ENCODE results near the gene PML. TPM values are rescaled to one million over a fixed set of nuclear protein-coding genes. Genes with fewer than 3 reads are reported as not detected.

Gene PML
- polyA plus RNA-seq, 3 donors from 2014 or later = 8.0 to 47.7 (median 16.2) TPM

GRCh38 chr15:73991726-73992593, 2.6 kb upstream of the PML start, which contains the start of gene STOML1:
TSS of gene STOML1 (minus strand) at chr15:73992295. CDS start at chr15:73992223, 72 bp downstream.
- H3K36me3 Mint-ChIP-seq = peaks cover 0 to 5% (median 0%) of the 10 kb centered on the region in 3 donors
- peaks cover 2 to 4% (median 2%) of the 10 kb centered on the region in 3 donors for H3K27me3 Mint-ChIP-seq (ENCODE audit: low read depth in 3 of 3)
- H3K27ac Mint-ChIP-seq = peak within 1 kb of the TSS in 5 of 6 donors; percentile 34 to 76 (median 50)
- DNase-seq = peak; percentile 91 to 94 (median 93)
- H3K9me3 Mint-ChIP-seq = no peaks in the 10 kb centered on the region
- H3K4me1 Mint-ChIP-seq = peaks cover 42 to 51% of the 10 kb centered on the region in 2 donors
- peak within 1 kb of the TSS; percentile 80 to 97 (median 82) for H3K4me3 Mint-ChIP-seq

- H3K36me3 Mint-ChIP-seq = no peaks in the 10 kb centered on the region
- no peaks in the 10 kb centered on the region for H3K9me3 Mint-ChIP-seq
- peaks cover 2 to 4% (median 2%) of the 10 kb centered on the region in 3 donors for H3K27me3 Mint-ChIP-seq (ENCODE audit: low read depth in 3 of 3)
- H3K4me3 Mint-ChIP-seq = peak overlapping the region; percentile 66 to 81 (median 67)
- DNase-seq = no peak
- peaks cover 48 to 56% of the 10 kb centered on the region in 2 donors for H3K4me1 Mint-ChIP-seq
- peak overlapping the region in 4 of 6 donors; percentile 34 to 62 (median 42) for H3K27ac Mint-ChIP-seq
These were observed 2.0 kb upstream of the PML start for GRCh38 chr15:73992594-73992898.

DNA sequence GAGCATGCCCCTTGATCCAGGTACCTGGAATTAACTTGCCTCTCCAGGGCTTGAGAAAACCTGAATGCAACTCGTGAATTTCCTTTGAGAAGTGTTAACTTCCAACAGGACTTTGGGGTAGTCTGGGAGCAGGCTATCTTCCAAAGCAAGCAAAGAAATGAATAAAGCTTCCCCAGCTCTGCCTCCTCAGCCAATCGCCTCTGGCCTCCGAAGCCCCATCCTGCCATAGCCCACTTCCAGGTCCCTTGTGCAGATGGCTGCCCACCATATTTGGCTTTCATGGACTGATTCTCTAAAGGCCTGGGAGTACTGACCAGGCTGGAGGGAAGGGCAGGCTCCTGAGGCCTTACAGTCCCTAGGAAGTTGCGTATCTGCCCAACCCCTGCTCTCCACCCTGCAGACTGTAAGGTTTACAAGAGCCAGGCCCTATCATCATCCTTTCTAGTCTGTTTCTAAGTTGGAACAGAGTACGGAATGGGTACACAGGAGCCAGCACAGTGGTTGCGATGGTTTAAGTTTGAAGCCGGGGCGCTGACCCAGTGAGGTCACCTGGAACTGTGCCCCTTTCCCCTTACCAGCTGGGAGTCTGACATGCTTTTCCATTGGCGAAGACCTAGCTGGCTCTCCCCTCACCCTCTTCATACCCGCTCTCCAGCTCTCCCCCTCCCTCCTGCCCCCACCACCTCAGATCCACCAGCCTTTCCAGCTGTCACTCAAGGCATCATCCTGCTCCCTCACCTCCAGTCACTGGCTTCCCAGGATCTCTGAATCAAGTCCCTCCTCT, 1.1 kb upstream of the PML start:
- H3K27me3 Mint-ChIP-seq (ENCODE audit: low read depth in 3 of 3) = peaks cover 2 to 4% (median 2%) of the 10 kb centered on the region in 3 donors
- H3K27ac Mint-ChIP-seq = peak overlapping the region; percentile 91 to 96 (median 94)
- H3K36me3 Mint-ChIP-seq = no peaks in the 10 kb centered on the region
- peaks cover 57 to 65% of the 10 kb centered on the region in 2 donors for H3K4me1 Mint-ChIP-seq
- H3K4me3 Mint-ChIP-seq = peak overlapping the region; percentile 90 to 99 (median 97)
- no peak for DNase-seq
- no peaks in the 10 kb centered on the region for H3K9me3 Mint-ChIP-seq

- peaks cover 0 to 7% (median 4%) of the 10 kb centered on the region in 3 donors for H3K36me3 Mint-ChIP-seq
- H3K4me3 Mint-ChIP-seq = peak overlapping the region; percentile 90 to 99 (median 97)
- no peaks in the 10 kb centered on the region for H3K9me3 Mint-ChIP-seq
- H3K27me3 Mint-ChIP-seq (ENCODE audit: low read depth in 3 of 3) = peaks cover 2 to 4% (median 2%) of the 10 kb centered on the region in 3 donors
- peaks cover 66 to 77% of the 10 kb centered on the region in 2 donors for H3K4me1 Mint-ChIP-seq
- DNase-seq = peak; percentile 22 to 28 (median 24)
- peak overlapping the region; percentile 91 to 96 (median 94) for H3K27ac Mint-ChIP-seq
These were observed 551 bp downstream of the PML start for GRCh38 chr15:73994912-73995622.

GRCh38 chr15:73996267-73996666, 1.8 kb downstream of the PML start:
- no peak for DNase-seq
- H3K27ac Mint-ChIP-seq = peak overlapping the region; percentile 91 to 96 (median 94)
- H3K4me3 Mint-ChIP-seq = peak overlapping the region; percentile 90 to 99 (median 97)
- peaks cover 0 to 7% (median 4%) of the 10 kb centered on the region in 3 donors for H3K36me3 Mint-ChIP-seq
- peaks cover 0 to 4% (median 2%) of the 10 kb centered on the region in 3 donors for H3K27me3 Mint-ChIP-seq (ENCODE audit: low read depth in 3 of 3)
- peaks cover 67 to 86% of the 10 kb centered on the region in 2 donors for H3K4me1 Mint-ChIP-seq
- no peaks in the 10 kb centered on the region for H3K9me3 Mint-ChIP-seq

DNA sequence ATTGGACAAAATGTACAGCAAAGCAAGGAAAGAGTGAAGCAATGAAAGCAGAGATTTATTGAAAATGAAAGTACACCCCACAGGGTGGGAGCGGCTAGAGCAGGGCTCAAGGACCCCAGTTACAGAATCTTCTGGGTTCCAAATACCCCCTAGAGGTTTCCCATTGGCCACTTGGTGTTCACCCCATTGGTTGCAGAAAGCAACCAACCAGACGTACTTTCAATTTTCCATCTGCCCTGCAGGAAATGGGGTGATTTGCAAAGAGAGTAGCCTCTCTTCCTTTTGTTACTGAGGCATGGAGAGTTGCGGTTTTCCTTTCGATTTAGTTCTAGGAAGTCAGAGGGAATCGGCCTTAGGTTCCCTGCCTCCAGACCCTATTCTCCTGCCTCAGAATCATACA, 2.4 kb downstream of the PML start:
- Mint-ChIP-seq H3K36me3 (peaks cover 0 to 7% (median 4%) of the 10 kb centered on the region in 3 donors), H3K27me3 (ENCODE audit: low read depth in 3 of 3) (peaks cover 0 to 4% (median 2%) of the 10 kb centered on the region in 3 donors), H3K4me1 (peaks cover 67 to 84% of the 10 kb centered on the region in 2 donors), H3K27ac (peak overlapping the region; percentile 91 to 96 (median 94)), H3K9me3 (no peaks in the 10 kb centered on the region), H3K4me3 (peak overlapping the region; percentile 90 to 99 (median 97))
- peak; percentile 47 to 52 (median 50) for DNase-seq

GRCh38 chr15:73997986-73998385, 3.5 kb downstream of the PML start:
- Mint-ChIP-seq H3K4me1 (peaks cover 59 to 75% of the 10 kb centered on the region in 2 donors), H3K9me3 (no peaks in the 10 kb centered on the region), H3K27ac (peak overlapping the region in 2 of 6 donors; percentile 16 to 93), H3K36me3 (peaks cover 0 to 7% (median 4%) of the 10 kb centered on the region in 3 donors), H3K27me3 (ENCODE audit: low read depth in 3 of 3) (peaks cover 0 to 4% (median 2%) of the 10 kb centered on the region in 3 donors), H3K4me3 (peak overlapping the region in 1 of 5 donors; percentile 13)
- DNase-seq = no peak

- Mint-ChIP-seq H3K36me3 (peaks cover 20 to 25% (median 23%) of the 10 kb centered on the region in 3 donors), H3K27me3 (ENCODE audit: low read depth in 3 of 3) (peaks cover 0 to 2% (median 1%) of the 10 kb centered on the region in 3 donors), H3K4me1 (peaks cover 54 to 70% of the 10 kb centered on the region in 2 donors), H3K27ac (peak overlapping the region in 3 of 6 donors; percentile 24 to 73 (median 60)), H3K4me3 (peak overlapping the region in 1 of 5 donors; percentile 22), H3K9me3 (no peaks in the 10 kb centered on the region)
- no peak for DNase-seq
These were observed 12.5 kb downstream of the PML start for GRCh38 chr15:74006774-74007639.

GRCh38 chr15:74007820-74008371, 13.4 kb downstream of the PML start:
- no peak for DNase-seq
- peaks cover 0 to 2% (median 1%) of the 10 kb centered on the region in 3 donors for H3K27me3 Mint-ChIP-seq (ENCODE audit: low read depth in 3 of 3)
- peak overlapping the region in 5 of 6 donors; percentile 20 to 86 (median 53) for H3K27ac Mint-ChIP-seq
- H3K36me3 Mint-ChIP-seq = peaks cover 20 to 30% (median 23%) of the 10 kb centered on the region in 3 donors
- H3K4me1 Mint-ChIP-seq = peaks cover 58 to 75% of the 10 kb centered on the region in 2 donors
- no peaks in the 10 kb centered on the region for H3K9me3 Mint-ChIP-seq
- peak overlapping the region in 3 of 5 donors; percentile 3 to 27 (median 15) for H3K4me3 Mint-ChIP-seq

DNA sequence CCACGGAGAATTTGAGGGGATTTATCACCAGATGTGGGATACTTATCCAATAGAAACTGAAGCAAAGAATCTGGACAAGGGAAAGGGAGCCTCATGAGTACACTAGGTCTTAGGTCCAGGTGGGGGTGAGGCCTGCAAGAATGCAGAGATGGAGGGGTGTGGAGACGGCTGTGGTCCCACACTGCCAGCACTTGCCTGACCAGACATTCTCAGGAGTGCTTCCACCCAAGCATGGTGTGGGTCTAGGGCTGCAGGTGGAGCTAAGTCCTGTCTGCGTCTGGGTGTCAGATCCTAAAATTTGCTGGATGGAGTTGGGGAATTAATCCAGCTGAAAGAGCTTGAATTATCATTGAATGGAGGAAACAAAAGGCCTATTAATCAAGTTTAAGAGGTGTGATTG, 14.4 kb downstream of the PML start:
- Mint-ChIP-seq H3K27me3 (ENCODE audit: low read depth in 3 of 3) (peaks cover 0 to 2% (median 1%) of the 10 kb centered on the region in 3 donors), H3K4me1 (peaks cover 55 to 78% of the 10 kb centered on the region in 2 donors), H3K27ac (no peak overlapping the region), H3K9me3 (no peaks in the 10 kb centered on the region), H3K36me3 (peaks cover 14 to 27% (median 20%) of the 10 kb centered on the region in 3 donors), H3K4me3 (no peak overlapping the region)
- DNase-seq = no peak

- peaks cover 9 to 21% (median 13%) of the 10 kb centered on the region in 3 donors for H3K36me3 Mint-ChIP-seq
- no peak overlapping the region for H3K4me3 Mint-ChIP-seq
- peak overlapping the region in 2 of 6 donors; percentile 31 to 67 for H3K27ac Mint-ChIP-seq
- DNase-seq = no peak
- H3K9me3 Mint-ChIP-seq = no peaks in the 10 kb centered on the region
- peaks cover 53 to 84% of the 10 kb centered on the region in 2 donors for H3K4me1 Mint-ChIP-seq
- peaks cover 0 to 2% (median 1%) of the 10 kb centered on the region in 3 donors for H3K27me3 Mint-ChIP-seq (ENCODE audit: low read depth in 3 of 3)
These were observed 16.5 kb downstream of the PML start for GRCh38 chr15:74010929-74011540.

Measured in immature natural killer cell (primary cell).